B cell (primary cell): ENCODE measurements around the gene PLPPR3.

Experiments used
- EZH2 ChIP-seq: IDR thresholded peaks from 2 replicates; pipeline ENCODE4 v1.6.1; 2012; ENCODE audit warnings: borderline replicate concordance, low read depth, mild to moderate bottlenecking, moderate library complexity, low read length; ENCODE audit not compliant: insufficient read depth, poor library complexity, severe bottlenecking
- TF ChIP-seq, protein P1 (sequence below): fragments of 200-600 bp; IDR thresholded peaks from one replicate; pipeline ENCODE4 v1.8.0; 2022; ENCODE audit warnings: antibody characterized with exemption, mild to moderate bottlenecking

DNA sequence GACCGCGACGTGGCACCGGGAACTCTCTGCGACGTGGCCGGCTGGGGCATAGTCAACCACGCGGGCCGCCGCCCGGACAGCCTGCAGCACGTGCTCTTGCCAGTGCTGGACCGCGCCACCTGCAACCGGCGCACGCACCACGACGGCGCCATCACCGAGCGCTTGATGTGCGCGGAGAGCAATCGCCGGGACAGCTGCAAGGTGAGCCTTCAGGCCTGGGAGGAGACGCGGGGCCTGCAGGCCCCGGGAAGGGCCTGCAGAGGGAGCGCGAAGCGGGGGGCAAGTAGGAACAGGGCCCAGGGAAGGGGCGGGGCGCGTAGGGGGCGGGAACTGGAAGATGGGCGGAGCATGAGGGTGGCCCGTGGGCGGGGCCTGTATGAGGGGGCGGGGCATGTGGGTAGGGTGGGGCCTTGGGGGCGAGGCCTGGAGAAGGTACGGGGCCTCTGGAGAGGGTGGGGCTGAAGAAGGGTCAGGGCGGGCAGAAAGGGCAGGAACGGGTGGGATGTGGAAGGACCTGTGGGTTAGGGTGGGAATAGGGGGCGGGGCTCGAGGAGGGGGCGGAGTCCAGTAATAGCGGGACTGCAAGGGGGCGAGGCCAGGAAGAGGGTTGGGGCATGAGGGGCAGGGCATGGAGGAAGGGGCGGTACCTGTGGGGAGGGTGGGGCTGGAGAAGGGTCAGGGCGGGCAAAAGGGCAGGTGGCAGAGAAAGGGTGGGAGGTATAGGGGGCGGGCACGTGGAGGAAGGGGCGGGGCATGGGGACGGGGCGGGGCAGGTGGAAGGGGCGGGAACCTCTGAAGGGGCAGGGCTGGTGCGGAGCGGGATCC lies 40.2 kb upstream of the PLPPR3 start:
- TF ChIP-seq, protein P1, sequence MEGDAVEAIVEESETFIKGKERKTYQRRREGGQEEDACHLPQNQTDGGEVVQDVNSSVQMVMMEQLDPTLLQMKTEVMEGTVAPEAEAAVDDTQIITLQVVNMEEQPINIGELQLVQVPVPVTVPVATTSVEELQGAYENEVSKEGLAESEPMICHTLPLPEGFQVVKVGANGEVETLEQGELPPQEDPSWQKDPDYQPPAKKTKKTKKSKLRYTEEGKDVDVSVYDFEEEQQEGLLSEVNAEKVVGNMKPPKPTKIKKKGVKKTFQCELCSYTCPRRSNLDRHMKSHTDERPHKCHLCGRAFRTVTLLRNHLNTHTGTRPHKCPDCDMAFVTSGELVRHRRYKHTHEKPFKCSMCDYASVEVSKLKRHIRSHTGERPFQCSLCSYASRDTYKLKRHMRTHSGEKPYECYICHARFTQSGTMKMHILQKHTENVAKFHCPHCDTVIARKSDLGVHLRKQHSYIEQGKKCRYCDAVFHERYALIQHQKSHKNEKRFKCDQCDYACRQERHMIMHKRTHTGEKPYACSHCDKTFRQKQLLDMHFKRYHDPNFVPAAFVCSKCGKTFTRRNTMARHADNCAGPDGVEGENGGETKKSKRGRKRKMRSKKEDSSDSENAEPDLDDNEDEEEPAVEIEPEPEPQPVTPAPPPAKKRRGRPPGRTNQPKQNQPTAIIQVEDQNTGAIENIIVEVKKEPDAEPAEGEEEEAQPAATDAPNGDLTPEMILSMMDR = no peak
- TF ChIP-seq EZH2 = no peak
